ENCODE data around the gene HEXD.

HEXD gene

DNA sequence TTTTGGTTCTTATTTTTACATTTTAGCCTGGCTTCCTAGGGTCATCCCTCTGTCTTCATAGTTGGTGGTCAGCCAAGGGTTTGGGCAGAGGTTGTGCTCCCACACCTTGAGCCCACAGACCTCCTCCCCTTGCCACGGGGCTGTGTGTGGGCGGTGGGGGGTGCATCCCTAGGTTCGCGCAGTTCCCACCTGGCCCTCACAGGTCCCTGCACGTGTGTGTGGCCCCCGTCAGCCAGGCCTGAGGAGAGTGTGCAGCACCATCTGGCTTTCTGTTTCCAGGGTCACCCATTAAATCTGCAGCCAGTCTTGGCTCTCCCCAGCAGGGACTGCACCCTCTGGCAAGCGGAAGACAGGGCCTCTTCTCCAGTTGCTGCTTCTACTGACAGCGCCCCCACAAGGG lies 13.9 kb downstream of the HEXD start:
- DNase-seq (ENCODE audit: low spot score) = no peak
- TF ChIP-seq, protein P1, sequence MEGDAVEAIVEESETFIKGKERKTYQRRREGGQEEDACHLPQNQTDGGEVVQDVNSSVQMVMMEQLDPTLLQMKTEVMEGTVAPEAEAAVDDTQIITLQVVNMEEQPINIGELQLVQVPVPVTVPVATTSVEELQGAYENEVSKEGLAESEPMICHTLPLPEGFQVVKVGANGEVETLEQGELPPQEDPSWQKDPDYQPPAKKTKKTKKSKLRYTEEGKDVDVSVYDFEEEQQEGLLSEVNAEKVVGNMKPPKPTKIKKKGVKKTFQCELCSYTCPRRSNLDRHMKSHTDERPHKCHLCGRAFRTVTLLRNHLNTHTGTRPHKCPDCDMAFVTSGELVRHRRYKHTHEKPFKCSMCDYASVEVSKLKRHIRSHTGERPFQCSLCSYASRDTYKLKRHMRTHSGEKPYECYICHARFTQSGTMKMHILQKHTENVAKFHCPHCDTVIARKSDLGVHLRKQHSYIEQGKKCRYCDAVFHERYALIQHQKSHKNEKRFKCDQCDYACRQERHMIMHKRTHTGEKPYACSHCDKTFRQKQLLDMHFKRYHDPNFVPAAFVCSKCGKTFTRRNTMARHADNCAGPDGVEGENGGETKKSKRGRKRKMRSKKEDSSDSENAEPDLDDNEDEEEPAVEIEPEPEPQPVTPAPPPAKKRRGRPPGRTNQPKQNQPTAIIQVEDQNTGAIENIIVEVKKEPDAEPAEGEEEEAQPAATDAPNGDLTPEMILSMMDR (IDR thresholded peaks at IDR 0.05; ENCODE audit: extremely low read depth, missing control alignments) = no peak

DNA sequence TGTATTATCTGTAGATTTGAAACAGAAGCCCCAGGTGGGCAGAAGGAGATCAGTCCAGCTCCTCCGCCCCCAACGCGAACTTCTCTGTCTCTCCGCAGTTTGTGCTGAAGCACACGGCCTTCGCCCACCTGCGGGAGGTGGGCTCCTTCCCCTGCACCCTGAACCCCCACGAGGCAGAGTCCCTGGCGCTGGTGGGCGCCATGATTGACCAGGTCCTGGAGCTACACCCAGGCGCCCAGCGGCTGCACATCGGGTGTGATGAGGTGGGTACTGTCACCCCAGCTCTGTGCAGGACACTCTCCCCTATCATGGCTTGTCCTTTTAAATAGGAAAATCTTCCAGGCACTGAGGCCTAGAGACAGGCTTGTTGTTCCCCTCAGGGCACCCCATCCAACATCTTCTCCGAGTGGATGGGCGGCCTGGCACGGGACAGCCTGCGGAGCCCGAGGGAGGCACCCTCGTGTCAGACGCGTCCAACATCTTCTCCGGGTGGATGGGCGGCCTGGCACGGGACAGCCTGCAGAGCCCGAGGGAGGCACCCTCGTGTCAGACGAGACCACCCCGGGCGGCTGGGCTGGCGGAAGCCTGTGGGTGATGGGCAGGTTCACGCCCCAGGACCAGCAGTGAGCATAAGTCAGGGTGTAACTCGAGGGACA lies 15.5 kb downstream of the HEXD start:
- DNase-seq (ENCODE audit: low spot score) = no peak
- TF ChIP-seq, protein P1 (IDR thresholded peaks at IDR 0.05; ENCODE audit: extremely low read depth, missing control alignments) = no peak

DNA sequence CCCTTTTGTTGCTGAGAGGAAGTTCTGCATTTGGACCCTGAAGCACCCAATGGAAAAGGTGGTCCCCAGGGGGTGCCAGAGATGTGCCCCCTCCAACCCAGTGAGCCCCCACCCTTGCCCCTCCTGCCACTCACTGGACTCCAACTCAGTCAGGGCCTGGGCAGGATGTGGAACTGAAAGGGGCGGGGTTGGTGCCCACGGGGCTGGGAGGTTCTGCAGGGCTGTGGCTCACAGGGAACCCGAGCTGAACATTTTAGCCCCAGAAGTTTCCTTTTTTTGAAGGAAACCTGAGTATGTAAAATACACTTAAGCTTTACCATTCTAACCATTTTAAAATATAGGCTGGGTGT lies 16.0 kb downstream of the HEXD start:
- TF ChIP-seq, protein P1 (IDR thresholded peaks at IDR 0.05; ENCODE audit: extremely low read depth, missing control alignments) = no peak
- peak; percentile 48 for DNase-seq (ENCODE audit: low spot score)

DNA sequence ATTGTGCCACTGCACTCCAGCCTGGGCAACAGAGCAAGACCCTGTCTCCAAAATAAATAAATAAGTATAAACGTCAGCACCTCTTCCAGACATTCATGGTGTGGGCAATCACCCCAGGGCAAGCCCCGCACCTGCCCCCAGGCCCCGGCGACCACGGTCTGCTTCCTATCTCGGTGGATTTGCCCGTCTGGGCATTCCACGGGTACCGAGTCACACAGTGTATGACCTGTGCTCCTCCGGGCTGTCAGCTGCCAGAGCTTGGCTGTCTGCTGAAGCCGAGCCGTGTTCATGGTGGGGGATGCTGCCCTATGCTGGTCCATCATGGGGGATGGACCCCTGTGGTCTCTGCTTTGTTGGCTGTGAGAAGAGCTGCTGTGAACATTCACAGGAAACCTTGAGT lies 17.0 kb downstream of the HEXD start:
- TF ChIP-seq, protein P1 (IDR thresholded peaks at IDR 0.05; ENCODE audit: extremely low read depth, missing control alignments) = no peak
- DNase-seq (ENCODE audit: low spot score) = no peak

DNA sequence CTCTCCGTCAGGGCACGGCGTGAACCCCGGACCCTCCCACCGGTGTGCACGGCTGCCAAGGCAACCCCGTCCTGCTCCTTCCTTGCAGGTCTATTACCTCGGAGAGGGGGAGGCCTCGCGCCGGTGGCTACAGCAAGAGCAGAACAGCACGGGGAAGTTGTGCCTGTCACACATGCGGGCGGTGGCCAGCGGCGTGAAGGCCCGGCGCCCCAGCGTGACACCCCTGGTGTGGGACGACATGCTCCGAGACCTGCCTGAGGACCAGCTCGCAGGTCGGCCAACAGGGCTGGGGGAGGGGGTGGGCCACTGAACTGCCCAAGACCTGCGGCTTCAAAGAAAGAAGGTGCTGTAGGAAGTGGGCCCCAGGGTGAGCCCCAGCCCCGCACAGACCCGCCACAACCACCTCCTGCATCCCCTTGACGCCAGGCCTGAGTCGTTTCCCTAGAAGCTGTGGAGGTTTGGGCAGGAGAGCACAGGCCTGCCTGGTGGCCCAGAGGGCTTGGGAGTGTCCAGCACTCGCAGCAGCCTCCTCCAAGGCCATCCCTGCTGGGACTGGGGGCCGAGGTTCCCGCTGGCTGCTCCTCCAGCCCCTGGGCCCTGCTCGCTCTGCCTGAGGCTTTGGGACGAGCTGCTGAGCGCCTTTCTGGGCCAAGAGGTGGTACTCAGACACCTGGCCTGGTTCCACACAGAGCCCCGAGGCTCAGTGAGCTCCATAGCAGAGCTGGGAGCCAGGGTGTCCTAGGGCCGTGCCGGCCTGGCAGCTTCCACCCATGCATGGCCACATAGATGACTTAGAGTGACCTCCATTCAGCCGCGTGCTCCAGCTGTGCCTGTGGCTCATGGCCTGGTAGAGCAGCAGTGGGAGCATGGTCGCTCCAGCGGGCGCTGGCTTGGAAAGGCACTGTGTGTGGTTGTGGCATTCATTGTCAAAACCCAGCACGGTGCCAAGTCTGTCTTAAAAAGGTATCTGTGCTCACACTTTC lies 17.7 kb downstream of the HEXD start:
- DNase-seq (ENCODE audit: low spot score) = no peak
- TF ChIP-seq, protein P1 (IDR thresholded peaks at IDR 0.05; ENCODE audit: extremely low read depth, missing control alignments) = no peak

DNA sequence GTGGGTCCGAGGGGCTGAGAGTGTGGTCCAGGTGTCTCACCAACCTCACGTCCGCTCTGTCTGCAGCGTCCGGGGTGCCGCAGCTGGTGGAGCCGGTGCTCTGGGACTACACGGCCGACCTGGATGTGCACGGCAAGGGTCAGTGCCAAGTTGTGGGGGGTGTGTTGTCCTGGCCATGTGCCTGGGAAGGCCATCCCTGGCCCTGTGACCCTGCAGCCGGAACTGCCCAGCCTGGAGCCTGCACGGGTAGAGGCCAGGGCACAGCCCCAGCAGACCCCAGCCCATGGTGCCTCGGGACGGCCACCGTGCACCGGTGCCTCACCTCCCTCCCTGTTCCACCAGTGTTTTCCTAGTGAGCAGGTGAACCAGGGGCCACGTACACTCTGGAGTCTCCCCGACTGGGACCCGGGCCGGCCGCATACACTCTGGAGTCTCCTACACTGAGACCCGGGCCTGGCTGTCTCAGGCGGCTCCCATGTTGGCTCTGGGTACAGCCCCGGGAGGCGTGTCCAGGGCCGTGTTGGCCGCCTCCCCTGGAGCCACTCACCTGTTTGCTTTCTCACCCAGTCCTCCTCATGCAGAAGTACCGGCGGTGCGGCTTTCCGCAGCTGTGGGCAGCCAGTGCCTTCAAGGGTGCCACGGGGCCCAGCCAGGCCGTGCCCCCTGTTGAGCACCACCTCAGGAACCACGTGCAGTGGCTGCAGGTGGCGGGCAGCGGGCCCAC lies 18.6 kb downstream of the HEXD start:
- TF ChIP-seq, protein P1 (IDR thresholded peaks at IDR 0.05; ENCODE audit: extremely low read depth, missing control alignments) = no peak
- peak; percentile 26 for DNase-seq (ENCODE audit: low spot score)

DNA sequence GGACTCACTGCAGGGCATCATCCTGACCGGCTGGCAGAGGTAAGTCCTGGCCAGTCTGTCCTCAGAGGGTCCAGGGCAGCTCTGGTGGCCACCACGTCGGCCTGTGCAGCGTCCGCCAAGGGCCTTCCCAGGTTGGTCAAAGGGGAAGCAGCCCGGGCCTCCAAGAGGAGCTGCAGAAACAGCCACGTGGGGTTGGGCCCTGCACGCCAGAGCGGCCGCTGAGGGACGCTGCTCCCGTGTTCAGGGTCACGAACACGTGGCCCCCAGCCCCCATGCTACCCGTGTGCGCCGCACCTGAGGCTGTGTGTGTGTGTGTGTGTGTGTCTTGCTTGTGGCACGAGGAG lies 19.1 kb downstream of the HEXD start:
- TF ChIP-seq, protein P1 (IDR thresholded peaks at IDR 0.05; ENCODE audit: extremely low read depth, missing control alignments) = no peak
- no peak for DNase-seq (ENCODE audit: low spot score)
